Cardiac muscle cell (in vitro differentiated cells and primary cell): ENCODE data around the gene ZFR2. TPM values are rescaled to one million over a fixed set of nuclear protein-coding genes. Genes with fewer than 3 reads are reported as not detected.

ENCODE experiments used
- DNase-seq, 2 donors: peaks; one replicate each; pipeline versions ENCODE4 v3.0.0 to v3.0.0-alpha.2; 2010 to 2017; ENCODE audit warnings: low read depth in 1 of 2, low spot score in 1 of 2
- H3K27ac ChIP-seq: fragments of 200-600 bp; sonication (generic); 2 replicates; pipeline ENCODE4 v1.5.1; 2016
- H3K27me3 ChIP-seq: fragments of 200-600 bp; sonication (generic); 2 replicates; pipeline ENCODE4 v1.6.0; 2016; ENCODE audit warnings: control low read depth
- H3K36me3 ChIP-seq: fragments of 200-600 bp; sonication (generic); 2 replicates; pipeline ENCODE4 v1.5.1; 2016; ENCODE audit warnings: control low read depth
- H3K4me1 ChIP-seq: fragments of 200-600 bp; sonication (generic); 2 replicates; pipeline ENCODE4 v1.8.1; 2017; ENCODE audit warnings: low read depth, mild to moderate bottlenecking, mixed run types
- H3K4me3 ChIP-seq: fragments of 200-600 bp; sonication (generic); 2 replicates; pipeline ENCODE4 v1.5.1; 2016; ENCODE audit warnings: mild to moderate bottlenecking
- H3K9me3 ChIP-seq: fragments of 200-600 bp; sonication (generic); 2 replicates; pipeline ENCODE4 v1.5.1; 2017; ENCODE audit warnings: low read depth, mild to moderate bottlenecking, control low read depth
- CTCF ChIP-seq: IDR thresholded peaks from 2 replicates; pipeline ENCODE4 v1.5.1; 2012; ENCODE audit warnings: low read depth, mild to moderate bottlenecking, low read length
- polyA plus RNA-seq: library from polyadenylated mRNA; unstranded; fragments of >200 nt; fragmentation: Nextera tagmentation; extraction: Ambion mirVana; gene quantifications from 2 replicates; pipeline ENCODE4 v1.2.1, GENCODE V29; 2016
- total RNA-seq: library from RNA; depleted of rRNA; stranded (reverse); fragments of >200 nt; gene quantifications from 2 replicates; pipeline ENCODE4 v1.2.3, GENCODE V29; 2016

Gene ZFR2
- total and polyA plus RNA-seq, 2 experiments from 2014 or later = 18.8 to 44.7 TPM

GRCh38 chr19:3835055-3835435 is 33.8 kb downstream of the ZFR2 start:
- H3K9me3 ChIP-seq = no peaks in the 10 kb centered on the region
- DNase-seq = no peak
- no peak overlapping the region for H3K4me3 ChIP-seq
- TF ChIP-seq CTCF = no peak
- no peaks in the 10 kb centered on the region for H3K4me1 ChIP-seq
- H3K36me3 ChIP-seq = no peaks in the 10 kb centered on the region
- H3K27me3 ChIP-seq = no peaks in the 10 kb centered on the region
- H3K27ac ChIP-seq = no peak overlapping the region

- DNase-seq = no peak
- no peaks in the 10 kb centered on the region for H3K4me1 ChIP-seq
- no peak for TF ChIP-seq CTCF
- no peak overlapping the region for H3K4me3 ChIP-seq
- H3K27ac ChIP-seq = no peak overlapping the region
- H3K36me3 ChIP-seq = no peaks in the 10 kb centered on the region
- no peaks in the 10 kb centered on the region for H3K27me3 ChIP-seq
- no peaks in the 10 kb centered on the region for H3K9me3 ChIP-seq
Observed at GRCh38 chr19:3834349-3835054, 34.3 kb downstream of the ZFR2 start.

- no peak overlapping the region for H3K27ac ChIP-seq
- no peaks in the 10 kb centered on the region for H3K36me3 ChIP-seq
- TF ChIP-seq CTCF = no peak
- no peak overlapping the region for H3K4me3 ChIP-seq
- no peaks in the 10 kb centered on the region for H3K4me1 ChIP-seq
- DNase-seq = no peak
- H3K9me3 ChIP-seq = no peaks in the 10 kb centered on the region
- H3K27me3 ChIP-seq = no peaks in the 10 kb centered on the region
Observed at GRCh38 chr19:3833578-3834348, 35.1 kb downstream of the ZFR2 start.

GRCh38 chr19:3832001-3832400 is 36.8 kb downstream of the ZFR2 start:
- Histone ChIP-seq H3K36me3 (no peaks in the 10 kb centered on the region), H3K4me1 (no peaks in the 10 kb centered on the region), H3K27me3 (no peaks in the 10 kb centered on the region), H3K9me3 (no peaks in the 10 kb centered on the region), H3K27ac (no peak overlapping the region), H3K4me3 (no peak overlapping the region)
- no peak for DNase-seq
- TF ChIP-seq CTCF = no peak

- DNase-seq = no peak
- no peak overlapping the region for H3K27ac ChIP-seq
- TF ChIP-seq CTCF = no peak
- H3K27me3 ChIP-seq = no peaks in the 10 kb centered on the region
- no peaks in the 10 kb centered on the region for H3K9me3 ChIP-seq
- H3K36me3 ChIP-seq = no peaks in the 10 kb centered on the region
- no peak overlapping the region for H3K4me3 ChIP-seq
- no peaks in the 10 kb centered on the region for H3K4me1 ChIP-seq
Observed at GRCh38 chr19:3831601-3832000, 37.2 kb downstream of the ZFR2 start.
